OCI-LY7 (cell line): ENCODE measurements around the gene AK5. TPM values are rescaled to one million over a fixed set of nuclear protein-coding genes. Genes with fewer than 3 reads are reported as not detected.
"Not testable (repeated sequence)": the region's sequence is repeated elsewhere in the genome, so short reads cannot be mapped to it uniquely, and the experiment has no call there.

Experiments used
- BruUV-seq: library from RNA; stranded (reverse); fragments of 400-500 nt; replicated peaks from 2 replicates; lab custom pipeline; 2021; lab: Mats Ljungman, UMichigan
- CTCF ChIA-PET: fragments of 300-600 bp; sonication (Branson Sonifier 250); formaldehyde crosslinking; loops from one replicate; lab custom pipeline; 2022; ENCODE audit warnings: antibody characterized with exemption; ENCODE audit not compliant: unreplicated experiment; lab: Charles Lee
- POLR2A ChIA-PET: fragments of 300-600 bp; sonication (Branson Sonifier 250); formaldehyde crosslinking; loops from one replicate; lab custom pipeline; 2022; ENCODE audit warnings: antibody characterized with exemption; lab: Charles Lee
- DNase-seq: peaks from one replicate; pipeline ENCODE4 v3.0.0-alpha.2; 2015; ENCODE audit warnings: low spot score
- H2AFZ ChIP-seq: fragments of 200-600 bp; sonication (generic), shearing (Covaris generic); 2 replicates; pipeline ENCODE4 v1.6.1; 2014; ENCODE audit warnings: mild to moderate bottlenecking, antibody characterized with exemption, low read length, moderate library complexity
- H3K27ac ChIP-seq: fragments of 200-600 bp; sonication (generic); 2 replicates; pipeline ENCODE4 v1.5.1; 2014; ENCODE audit warnings: mixed run types, low read depth, mild to moderate bottlenecking, moderate library complexity, low read length, inconsistent platforms; ENCODE audit not compliant: poor library complexity, severe bottlenecking
- H3K36me3 ChIP-seq: fragments of 200-600 bp; sonication (generic); 2 replicates; pipeline ENCODE4 v1.6.1; 2014; ENCODE audit warnings: mild to moderate bottlenecking, antibody characterized with exemption, low read length, moderate library complexity, mixed read lengths; ENCODE audit not compliant: insufficient read depth
- H3K4me1 ChIP-seq: fragments of 200-600 bp; sonication (generic); 2 replicates; pipeline ENCODE4 v1.5.1; 2014; ENCODE audit warnings: mild to moderate bottlenecking, low read length; ENCODE audit not compliant: insufficient read depth, poor library complexity, severe bottlenecking
- H3K4me2 ChIP-seq: fragments of 200-600 bp; sonication (generic); 2 replicates; pipeline ENCODE4 v1.6.1; 2014; ENCODE audit warnings: mild to moderate bottlenecking, low read length
- H3K4me3 ChIP-seq: fragments of 200-600 bp; sonication (generic); 2 replicates; pipeline ENCODE4 v1.5.1; 2014; ENCODE audit warnings: mild to moderate bottlenecking, low read depth, low read length; ENCODE audit not compliant: poor library complexity, severe bottlenecking
- H3K79me2 ChIP-seq: fragments of 200-600 bp; sonication (generic); 2 replicates; pipeline ENCODE4 v1.6.1; 2016; ENCODE audit warnings: low read depth, mild to moderate bottlenecking, low read length, moderate library complexity, mixed read lengths; ENCODE audit not compliant: insufficient read depth
- H3K9me2 ChIP-seq: fragments of 200-600 bp; sonication (generic); 2 replicates; pipeline ENCODE4 v1.6.1; 2016; ENCODE audit warnings: mild to moderate bottlenecking, low read length, mixed read lengths; ENCODE audit not compliant: insufficient read depth
- H3K9me3 ChIP-seq: fragments of 200-600 bp; sonication (generic); 2 replicates; pipeline ENCODE4 v1.6.1; 2014; ENCODE audit warnings: mild to moderate bottlenecking, mixed run types, low read length, mixed read lengths
- H4K20me1 ChIP-seq: fragments of 200-600 bp; sonication (generic); 2 replicates; pipeline ENCODE4 v1.6.1; 2014; ENCODE audit warnings: mild to moderate bottlenecking, antibody characterized with exemption, low read length, moderate library complexity, mixed read lengths; ENCODE audit not compliant: insufficient read depth
- CTCF ChIP-seq: fragments of 200-600 bp; sonication (generic); conservative IDR thresholded peaks from 2 replicates; pipeline ENCODE4 v1.5.1; 2014; ENCODE audit warnings: mild to moderate bottlenecking, antibody characterized with exemption, low read length, moderate library complexity, mixed read lengths
- EZH2phosphoT487 ChIP-seq: fragments of 200-600 bp; sonication (generic); IDR thresholded peaks from 2 replicates; pipeline ENCODE4 v1.6.1; 2018; ENCODE audit warnings: low read depth, borderline replicate concordance, mild to moderate bottlenecking, mixed run types, antibody characterized with exemption, low read length, moderate library complexity, mixed read lengths
- intact Hi-C: fragments of 100-400 bp; cut with micrococcal nuclease; formaldehyde crosslinking; loops from one replicate; pipeline ENCODE4 v1.10.0; 2022; ENCODE audit not compliant: unreplicated experiment
- total RNA-seq, 2 experiments: library from RNA; depleted of rRNA in 1 of 2; stranded (reverse); fragments of >200 nt in 1 of 2; shearing (Covaris generic) in 1 of 2; gene quantifications; 2 replicates each; pipeline ENCODE4 v1.2.3, GENCODE V29; 2014 to 2022

The AK5 gene
- total RNA-seq, 2 experiments from 2014 or later: not detected

- no peak overlapping the region for H3K4me2 ChIP-seq
- no peak for TF ChIP-seq EZH2phosphoT487
- no peak for TF ChIP-seq CTCF
- no peak overlapping the region for H3K27ac ChIP-seq
- no peaks in the 10 kb centered on the region for H3K9me3 ChIP-seq
- H3K36me3 ChIP-seq: no peaks in the 10 kb centered on the region
- no peaks in the 10 kb centered on the region for H3K9me2 ChIP-seq
- no peak overlapping the region for H2AFZ ChIP-seq
- H4K20me1 ChIP-seq: no peaks in the 10 kb centered on the region
- CTCF ChIA-PET: no interaction called here
- DNase-seq: no peak
- no peak overlapping the region for H3K4me3 ChIP-seq
- no peaks in the 10 kb centered on the region for H3K79me2 ChIP-seq
- no TSS peak for BruUV-seq
- POLR2A ChIA-PET: interaction anchor here (0.7 kb wide), 1 partner anchor 1954 kb away, joined by 4 read pairs; no protein-coding TSS in a partner anchor
- H3K4me1 ChIP-seq: no peaks in the 10 kb centered on the region
- intact Hi-C loops: no loop called here
Observed at GRCh38 chr1:77511440-77511840, 229.6 kb downstream of the AK5 start.

- H3K36me3 ChIP-seq, H3K9me3 ChIP-seq, H3K27ac ChIP-seq, H3K4me2 ChIP-seq, H3K9me2 ChIP-seq, CTCF ChIA-PET, DNase-seq, intact Hi-C loops, H3K79me2 ChIP-seq, BruUV-seq, H2AFZ ChIP-seq, H4K20me1 ChIP-seq, POLR2A ChIA-PET, H3K4me3 ChIP-seq, H3K4me1 ChIP-seq: not testable (repeated sequence)
Observed at GRCh38 chr1:77512650-77513049, 230.8 kb downstream of the AK5 start.

GRCh38 chr1:77513839-77514763 is 232.3 kb downstream of the AK5 start:
- Histone ChIP-seq H3K27ac (no peak overlapping the region), H3K9me3 (no peaks in the 10 kb centered on the region), H3K79me2 (no peaks in the 10 kb centered on the region), H3K4me3 (no peak overlapping the region), H3K9me2 (no peaks in the 10 kb centered on the region), H3K36me3 (no peaks in the 10 kb centered on the region), H2AFZ (no peak overlapping the region), H4K20me1 (no peaks in the 10 kb centered on the region), H3K4me2 (no peak overlapping the region), H3K4me1 (no peaks in the 10 kb centered on the region)
- CTCF ChIA-PET: no interaction called here
- DNase-seq: no peak
- BruUV-seq: no TSS peak
- TF ChIP-seq EZH2phosphoT487 (no peak), CTCF (no peak)
- POLR2A ChIA-PET: interaction anchor here (0.7 kb wide), 1 partner anchor 1245 kb away, joined by 4 read pairs; no protein-coding TSS in a partner anchor
- intact Hi-C loops: no loop called here
